Measurements from ENCODE around the gene ZMYM4.

Gene ZMYM4

GRCh38 chr1:35270836-35271235 lies 2.3 kb downstream of the ZMYM4 start:
- DNase-seq (ENCODE audit: low spot score), result no peak
- in situ Hi-C loops (cut with MboI; ENCODE audit: low pct_unique_long_range_greater_than_20kb, low sequenced_read_pairs, unreplicated experiment), result no loop called here
- TF ChIP-seq, protein P1, sequence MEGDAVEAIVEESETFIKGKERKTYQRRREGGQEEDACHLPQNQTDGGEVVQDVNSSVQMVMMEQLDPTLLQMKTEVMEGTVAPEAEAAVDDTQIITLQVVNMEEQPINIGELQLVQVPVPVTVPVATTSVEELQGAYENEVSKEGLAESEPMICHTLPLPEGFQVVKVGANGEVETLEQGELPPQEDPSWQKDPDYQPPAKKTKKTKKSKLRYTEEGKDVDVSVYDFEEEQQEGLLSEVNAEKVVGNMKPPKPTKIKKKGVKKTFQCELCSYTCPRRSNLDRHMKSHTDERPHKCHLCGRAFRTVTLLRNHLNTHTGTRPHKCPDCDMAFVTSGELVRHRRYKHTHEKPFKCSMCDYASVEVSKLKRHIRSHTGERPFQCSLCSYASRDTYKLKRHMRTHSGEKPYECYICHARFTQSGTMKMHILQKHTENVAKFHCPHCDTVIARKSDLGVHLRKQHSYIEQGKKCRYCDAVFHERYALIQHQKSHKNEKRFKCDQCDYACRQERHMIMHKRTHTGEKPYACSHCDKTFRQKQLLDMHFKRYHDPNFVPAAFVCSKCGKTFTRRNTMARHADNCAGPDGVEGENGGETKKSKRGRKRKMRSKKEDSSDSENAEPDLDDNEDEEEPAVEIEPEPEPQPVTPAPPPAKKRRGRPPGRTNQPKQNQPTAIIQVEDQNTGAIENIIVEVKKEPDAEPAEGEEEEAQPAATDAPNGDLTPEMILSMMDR (IDR thresholded peaks at IDR 0.05; ENCODE audit: extremely low read depth, insufficient read depth, missing control alignments), result no peak

DNA sequence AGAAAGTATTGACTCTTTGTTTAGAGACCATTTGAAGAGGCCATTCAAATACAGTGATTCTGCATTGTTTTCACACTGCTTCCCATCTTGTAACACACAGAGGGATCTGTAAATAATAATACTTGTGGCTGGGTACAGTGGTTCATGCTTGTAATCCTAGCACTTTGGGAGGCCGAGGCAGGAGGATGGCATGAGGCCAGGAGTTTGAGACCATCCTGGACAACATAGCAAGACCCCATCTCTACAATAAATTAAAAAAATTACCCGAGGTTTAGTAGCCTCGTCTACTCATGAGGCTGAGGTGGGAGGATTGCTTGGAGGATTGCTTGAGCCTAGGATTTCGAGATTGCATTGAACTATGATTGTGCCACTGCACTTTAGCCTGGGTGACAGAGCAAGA lies 5.7 kb downstream of the ZMYM4 start:
- in situ Hi-C loops (cut with MboI; ENCODE audit: low pct_unique_long_range_greater_than_20kb, low sequenced_read_pairs, unreplicated experiment), result no loop called here
- TF ChIP-seq, protein P1 (IDR thresholded peaks at IDR 0.05; ENCODE audit: extremely low read depth, insufficient read depth, missing control alignments), result no peak
- DNase-seq (ENCODE audit: low spot score), result no peak

DNA sequence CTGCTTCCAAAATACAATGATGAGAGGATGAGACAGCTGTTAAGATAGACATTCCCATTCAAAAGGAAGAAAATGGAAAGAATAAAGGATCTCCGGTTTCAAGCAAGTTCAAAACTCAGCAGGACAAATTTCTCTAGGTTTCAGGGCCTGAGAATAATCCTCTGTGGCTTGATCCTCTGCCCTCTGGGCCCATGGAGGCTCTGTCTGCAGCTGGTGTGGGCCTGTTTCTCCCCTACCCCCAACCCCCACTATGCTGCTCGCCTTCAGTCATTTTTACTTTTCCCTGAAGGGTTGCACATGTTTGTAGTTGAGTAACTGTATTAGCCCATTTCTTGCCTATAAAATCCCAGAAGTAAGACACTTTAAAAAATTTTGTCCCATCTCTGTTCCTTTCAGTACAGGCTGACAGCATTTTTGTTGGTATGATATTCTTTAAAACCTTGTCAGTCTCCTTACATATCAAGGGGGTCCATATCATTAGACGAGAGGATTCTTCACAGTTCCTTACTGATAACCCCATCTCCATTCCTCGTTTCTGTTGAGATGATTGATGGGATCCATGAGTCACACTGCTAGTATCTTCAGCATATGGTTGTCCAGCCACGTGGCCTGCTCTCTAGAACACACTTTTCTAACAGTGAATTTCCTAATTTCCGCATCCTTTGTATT lies 10.5 kb downstream of the ZMYM4 start:
- in situ Hi-C loops (cut with MboI; ENCODE audit: low pct_unique_long_range_greater_than_20kb, low sequenced_read_pairs, unreplicated experiment), result no loop called here
- DNase-seq (ENCODE audit: low spot score), result no peak
- TF ChIP-seq, protein P1 (IDR thresholded peaks at IDR 0.05; ENCODE audit: extremely low read depth, insufficient read depth, missing control alignments), result no peak

- TF ChIP-seq, protein P1 (IDR thresholded peaks at IDR 0.05; ENCODE audit: extremely low read depth, insufficient read depth, missing control alignments), result no peak
- in situ Hi-C loops (cut with MboI; ENCODE audit: low pct_unique_long_range_greater_than_20kb, low sequenced_read_pairs, unreplicated experiment), result no loop called here
- DNase-seq (ENCODE audit: low spot score), result no peak
Measured at GRCh38 chr1:35279555-35279904, 11.0 kb downstream of the ZMYM4 start.

GRCh38 chr1:35280006-35280405 lies 11.5 kb downstream of the ZMYM4 start:
- in situ Hi-C loops (cut with MboI; ENCODE audit: low pct_unique_long_range_greater_than_20kb, low sequenced_read_pairs, unreplicated experiment), result no loop called here
- TF ChIP-seq, protein P1 (IDR thresholded peaks at IDR 0.05; ENCODE audit: extremely low read depth, insufficient read depth, missing control alignments), result no peak
- no peak for DNase-seq (ENCODE audit: low spot score)

DNA sequence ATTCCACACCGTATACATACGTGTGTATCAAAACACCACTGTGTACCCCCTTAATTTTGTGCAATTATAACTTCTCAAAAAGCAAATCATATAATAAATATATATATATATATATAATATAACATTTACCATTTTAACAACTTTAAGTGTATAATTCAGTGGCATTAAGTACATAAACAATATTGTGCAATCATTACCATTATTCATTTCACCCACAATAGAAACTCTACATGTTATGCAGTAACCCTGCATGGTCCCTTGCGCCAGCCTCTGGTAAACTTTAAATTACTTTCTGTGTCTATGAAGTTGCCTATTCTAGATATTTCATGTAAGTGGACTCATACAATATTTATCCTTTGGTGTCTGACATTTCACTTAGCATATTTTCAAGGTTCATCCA lies 13.1 kb downstream of the ZMYM4 start:
- TF ChIP-seq, protein P1 (IDR thresholded peaks at IDR 0.05; ENCODE audit: extremely low read depth, insufficient read depth, missing control alignments), result no peak
- in situ Hi-C loops (cut with MboI; ENCODE audit: low pct_unique_long_range_greater_than_20kb, low sequenced_read_pairs, unreplicated experiment), result no loop called here
- no peak for DNase-seq (ENCODE audit: low spot score)

Measured in GM13977 (cell line).